ENCODE data around the gene TMEM100.

TMEM100 gene

GRCh38 chr17:55743103-55743679 lies 20.5 kb upstream of the TMEM100 start:
- DNase-seq: no peak

DNA sequence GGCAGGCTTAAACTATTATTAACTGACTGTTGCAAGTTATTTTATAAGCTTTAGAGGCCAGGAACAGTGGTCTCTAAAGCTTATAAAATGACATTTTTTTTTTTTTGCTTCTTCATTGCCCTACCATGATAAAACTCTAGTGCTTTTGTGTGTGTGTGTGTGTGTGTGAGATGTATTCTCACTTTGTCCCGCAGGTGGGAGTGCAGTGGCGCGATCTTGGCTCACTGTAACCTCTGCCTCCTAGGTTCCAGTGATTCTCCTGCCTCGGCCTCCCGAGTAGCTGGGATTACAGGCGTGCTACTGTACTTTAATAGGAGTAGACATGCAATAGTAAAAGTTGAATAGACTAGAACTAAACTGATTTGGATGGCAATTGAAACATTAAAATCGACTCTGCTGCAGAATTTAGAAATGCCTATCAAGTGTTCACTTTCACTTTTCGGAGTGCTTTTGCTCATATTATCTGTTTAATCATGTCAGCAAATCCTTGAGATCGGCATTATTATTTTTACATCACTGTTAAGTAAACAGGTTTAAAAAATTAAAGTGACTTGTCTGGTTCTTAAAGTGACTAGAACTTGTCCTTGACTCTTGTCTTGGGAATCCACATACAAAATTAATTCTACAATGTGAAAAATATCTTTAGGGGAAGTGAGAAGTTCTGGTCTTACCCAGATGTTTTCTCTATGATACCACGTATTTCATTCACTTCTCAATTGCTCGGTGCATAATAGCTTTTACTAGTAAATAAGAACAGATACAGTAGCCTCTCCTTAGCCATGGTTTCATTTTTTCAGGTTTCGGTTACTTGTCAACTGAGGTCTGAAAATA lies 19.8 kb upstream of the TMEM100 start:
- no peak for DNase-seq

DNA sequence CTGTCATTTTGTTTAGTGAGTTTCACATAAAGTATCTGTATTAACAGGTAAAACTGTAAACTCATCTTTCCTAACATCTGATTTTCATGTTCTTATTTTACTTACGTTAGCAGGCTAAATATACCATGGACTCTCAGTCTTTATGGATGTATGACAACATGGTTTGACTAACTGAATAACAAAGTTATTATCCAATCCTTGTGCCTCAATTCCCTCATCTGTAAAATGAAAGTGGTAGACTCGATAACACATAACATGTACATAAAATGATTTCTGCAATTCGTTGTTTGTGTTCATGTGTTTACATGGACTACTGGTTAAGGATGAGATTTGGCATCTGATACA lies 18.7 kb upstream of the TMEM100 start:
- DNase-seq: no peak

- DNase-seq: no peak
Observed at GRCh38 chr17:55740511-55741355, 18.1 kb upstream of the TMEM100 start.

GRCh38 chr17:55737976-55738501 lies 15.4 kb upstream of the TMEM100 start:
- no peak for DNase-seq

- peak in 1 of 2 experiments; percentile 5 for DNase-seq
Observed at GRCh38 chr17:55735731-55736405, 13.2 kb upstream of the TMEM100 start.

- no peak for DNase-seq
Observed at GRCh38 chr17:55734128-55734781, 11.6 kb upstream of the TMEM100 start.

DNA sequence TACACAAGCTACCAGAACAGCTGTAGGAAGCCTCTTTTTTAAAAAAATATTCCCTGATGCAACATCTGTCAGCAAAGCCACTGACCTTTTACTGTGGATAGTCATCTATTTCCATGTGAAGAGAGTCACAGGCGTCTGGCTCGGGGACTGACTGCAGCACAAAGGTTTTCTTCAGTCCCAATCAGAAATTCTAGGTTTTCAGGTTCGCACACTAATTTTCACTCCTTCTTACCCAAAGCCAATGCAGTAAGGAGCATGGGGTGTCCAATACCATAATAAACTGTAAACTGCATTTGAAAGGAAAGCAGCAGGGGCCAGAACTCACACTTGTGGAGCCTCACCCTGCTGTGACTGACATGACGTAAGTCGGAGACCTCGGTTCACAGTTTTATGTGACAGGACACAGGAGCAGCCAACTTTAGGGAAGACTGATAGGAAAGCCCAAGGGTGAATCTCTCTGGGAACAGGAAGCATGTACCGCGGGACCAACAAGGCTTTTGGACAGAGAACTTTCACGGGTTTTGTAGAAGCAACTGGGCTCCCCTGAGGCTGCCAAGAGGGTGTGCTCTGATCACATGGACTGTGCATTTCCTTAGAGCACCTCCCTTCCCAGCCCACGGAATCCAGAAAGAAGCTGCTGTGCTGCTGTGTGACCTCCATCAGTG lies 9.1 kb upstream of the TMEM100 start:
- DNase-seq: no peak

- no peak for DNase-seq
Observed at GRCh38 chr17:55730808-55731207, 8.1 kb upstream of the TMEM100 start.

DNA sequence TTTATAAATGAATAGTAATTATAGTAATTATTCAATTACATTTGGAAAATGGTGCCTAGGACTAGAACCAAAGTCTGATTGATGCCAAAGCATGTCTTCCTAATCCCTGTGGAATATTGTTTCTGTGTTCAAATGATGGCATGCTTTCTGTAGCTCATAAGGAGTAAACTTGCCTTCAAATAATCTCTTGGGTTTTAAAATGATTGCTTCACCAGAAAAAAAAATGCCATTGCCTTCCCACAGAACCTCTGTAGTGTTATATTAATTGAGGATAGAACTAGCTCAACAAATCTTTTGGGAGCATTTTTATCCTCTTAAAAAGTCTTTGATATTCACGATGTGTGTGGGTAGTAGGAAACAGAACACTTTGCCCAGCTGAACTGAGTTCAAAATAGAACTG lies 7.7 kb upstream of the TMEM100 start:
- DNase-seq: no peak

- DNase-seq: no peak
Observed at GRCh38 chr17:55729484-55729883, 6.8 kb upstream of the TMEM100 start.

DNA sequence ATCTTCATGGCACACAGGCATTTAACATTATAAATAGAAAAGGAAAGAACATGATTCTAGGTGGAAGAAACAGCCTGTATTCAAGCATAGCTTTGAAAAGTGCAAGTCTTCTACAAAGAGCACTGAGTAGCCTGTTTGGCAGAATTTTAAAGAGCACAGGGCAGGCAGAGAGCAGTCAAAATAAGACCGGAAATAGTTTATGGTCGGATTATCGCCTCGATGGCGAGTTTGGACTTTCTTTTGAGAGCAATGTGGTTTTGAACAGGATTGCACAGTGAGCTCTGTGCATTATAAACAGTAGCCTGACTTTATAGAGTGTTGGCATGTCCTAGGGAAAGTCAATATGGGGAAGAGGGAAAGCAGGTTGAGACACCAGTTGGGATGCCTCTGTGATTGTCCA lies 6.2 kb upstream of the TMEM100 start:
- DNase-seq: no peak

DNA sequence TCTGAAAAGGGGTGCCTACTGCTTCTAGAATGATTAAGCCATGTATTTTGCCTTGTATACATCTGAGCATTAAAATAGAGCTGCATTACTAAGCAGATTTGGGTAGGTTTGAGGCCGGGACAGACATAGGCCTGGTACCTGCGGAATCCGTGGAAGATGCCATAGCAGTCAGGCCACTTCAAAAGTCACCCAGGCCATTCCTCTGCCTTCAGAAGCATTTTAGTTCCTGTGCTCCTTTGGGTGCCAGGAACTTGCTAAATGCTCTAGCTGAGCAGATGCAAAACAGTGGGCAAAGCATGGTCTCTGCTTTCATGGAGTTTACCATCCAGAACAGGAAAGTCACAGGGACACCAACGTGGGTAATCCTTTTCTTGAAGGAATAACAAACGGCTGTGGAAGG lies 5.7 kb upstream of the TMEM100 start:
- DNase-seq: no peak

DNA sequence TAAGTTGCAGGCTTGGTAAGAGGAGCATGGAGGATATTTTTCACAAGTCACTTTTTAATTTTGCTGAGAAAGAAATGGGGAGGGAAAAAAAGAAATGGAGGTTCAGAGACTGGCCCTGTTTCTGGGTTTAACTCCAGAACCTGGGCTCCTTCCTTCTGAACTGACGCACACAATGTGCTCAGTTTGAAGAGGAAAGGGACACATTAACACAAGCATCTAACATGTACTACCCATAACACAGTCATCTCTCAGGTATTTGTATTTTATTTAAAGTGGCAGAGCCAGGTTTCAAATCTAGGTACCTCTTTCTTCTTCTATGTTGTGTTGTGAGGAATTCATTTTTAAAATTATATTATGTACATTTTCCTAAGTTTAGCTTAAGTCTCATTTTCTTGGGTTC lies 5.3 kb upstream of the TMEM100 start:
- no peak for DNase-seq

DNA sequence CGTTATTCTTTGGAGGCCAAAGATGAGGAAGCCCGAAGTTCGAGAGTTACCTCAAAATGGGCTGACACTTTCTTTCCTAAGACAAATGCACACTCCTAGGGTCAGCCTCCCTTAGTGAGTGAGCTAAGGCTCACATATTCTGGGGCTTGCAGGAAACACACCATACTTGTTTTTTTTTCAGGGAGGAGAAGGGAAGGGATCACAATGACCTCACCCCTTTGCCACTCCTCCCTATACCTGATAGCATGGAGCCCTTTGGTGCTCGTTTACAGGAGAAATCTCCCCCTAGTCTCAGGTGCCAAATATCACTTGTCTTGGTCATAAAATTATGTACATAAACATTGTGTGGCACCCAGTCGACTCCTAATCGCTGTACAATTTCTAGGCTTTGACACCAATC lies 4.6 kb upstream of the TMEM100 start:
- no peak for DNase-seq

GRCh38 chr17:55726440-55726839 lies 3.8 kb upstream of the TMEM100 start:
- DNase-seq: no peak

DNA sequence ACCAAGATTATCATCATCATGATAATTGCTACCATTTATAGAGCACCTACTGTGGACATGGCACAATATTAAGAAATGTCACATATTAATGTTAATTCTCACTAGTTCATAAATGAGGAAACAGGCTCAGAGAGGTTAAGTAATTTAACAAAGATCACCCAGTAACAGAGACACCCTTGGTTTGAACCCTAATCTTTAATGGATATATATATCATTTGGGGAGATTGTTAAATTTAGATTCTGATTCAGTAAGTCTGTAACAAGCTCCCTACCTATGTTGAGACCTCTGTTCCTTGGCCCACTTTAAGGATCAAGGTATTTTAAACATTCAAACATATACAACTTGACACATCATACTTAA lies 804 bp upstream of the TMEM100 start:
- DNase-seq: no peak

DNA sequence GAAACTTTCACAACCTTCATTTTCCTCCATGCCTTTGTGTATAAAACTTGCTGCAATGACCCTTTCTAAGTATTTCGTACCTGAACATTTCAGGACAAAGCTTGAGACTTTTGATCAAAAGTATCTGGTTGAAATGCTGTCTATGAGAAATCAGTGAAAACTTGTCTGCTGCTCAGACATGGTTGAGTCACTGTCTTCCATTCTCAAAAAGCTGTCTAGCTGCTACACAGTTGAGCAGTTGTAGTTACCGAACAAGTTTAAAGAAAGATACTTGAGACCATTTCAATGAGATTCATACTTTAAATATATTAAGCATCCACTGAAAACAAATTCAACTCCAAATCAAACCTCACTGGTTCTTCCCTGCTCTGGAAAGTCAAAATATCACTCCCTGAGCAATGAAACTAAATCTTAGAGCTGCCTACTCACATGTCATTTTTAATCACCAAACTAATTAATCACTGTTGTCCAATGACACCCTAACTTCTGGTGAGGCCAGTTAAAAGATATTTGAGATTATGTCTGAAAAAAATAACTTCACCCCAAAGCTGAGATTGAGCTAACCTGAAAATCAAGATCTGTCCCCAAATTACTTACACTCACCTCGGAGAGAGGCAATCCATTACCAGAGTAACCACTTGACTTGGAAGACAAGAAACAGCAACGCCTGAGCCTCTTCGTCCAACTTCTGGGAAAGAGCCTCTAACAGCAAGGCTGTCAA lies 488 bp downstream of the TMEM100 start:
- no peak for DNase-seq

DNA sequence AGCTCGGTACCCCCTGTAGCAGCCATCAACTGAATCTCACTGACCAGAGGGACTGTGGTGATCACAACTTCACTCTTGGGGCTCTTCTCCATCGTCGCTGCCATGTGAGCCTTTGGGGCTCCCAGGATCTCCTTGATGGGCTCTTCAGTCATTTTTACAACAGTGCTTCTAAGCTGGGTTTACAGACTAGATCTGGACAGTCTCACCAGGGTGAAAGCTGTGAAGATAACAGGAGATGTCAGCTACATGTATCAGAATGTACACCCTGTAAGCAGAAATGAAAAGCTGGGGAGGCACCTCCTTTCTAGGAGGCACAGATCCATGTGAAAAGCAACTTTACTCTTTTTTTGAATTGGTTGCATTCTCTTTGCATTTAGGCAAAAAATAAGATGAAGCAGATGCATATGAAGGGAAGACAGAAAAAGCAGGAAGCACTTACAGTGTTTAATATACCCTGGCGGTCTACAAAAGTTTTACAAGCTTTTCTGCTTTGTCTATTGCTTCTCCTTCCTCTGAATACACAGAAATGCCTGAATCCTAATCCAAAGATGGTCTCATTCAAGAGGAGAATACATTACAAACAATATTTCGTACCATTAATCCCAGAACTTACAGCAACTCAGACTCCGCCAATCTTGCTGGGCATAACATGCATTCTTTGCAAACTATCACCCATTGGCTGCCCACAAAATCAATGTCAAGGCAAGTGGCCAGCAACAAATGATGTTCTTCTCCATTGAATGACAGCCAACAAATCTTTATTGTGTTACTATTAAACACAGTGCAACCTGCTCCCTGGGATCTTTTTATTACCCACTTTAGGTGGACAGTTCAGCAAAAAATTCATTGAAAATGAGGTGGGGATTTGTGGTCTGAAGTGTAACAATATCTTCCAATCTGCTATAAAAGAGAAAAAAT lies 1.5 kb downstream of the TMEM100 start:
- no peak for DNase-seq
